GM19238 (cell line): ENCODE measurements around the gene SPINT2.
"Not testable (repeated sequence)": the region's sequence is repeated elsewhere in the genome, so short reads cannot be mapped to it uniquely, and the experiment has no call there.

ENCODE experiments used
- DNase-seq: peaks from one replicate; pipeline ENCODE4 v3.0.0; 2011; ENCODE audit warnings: low spot score; ENCODE audit not compliant: insufficient read length

Gene SPINT2

DNA sequence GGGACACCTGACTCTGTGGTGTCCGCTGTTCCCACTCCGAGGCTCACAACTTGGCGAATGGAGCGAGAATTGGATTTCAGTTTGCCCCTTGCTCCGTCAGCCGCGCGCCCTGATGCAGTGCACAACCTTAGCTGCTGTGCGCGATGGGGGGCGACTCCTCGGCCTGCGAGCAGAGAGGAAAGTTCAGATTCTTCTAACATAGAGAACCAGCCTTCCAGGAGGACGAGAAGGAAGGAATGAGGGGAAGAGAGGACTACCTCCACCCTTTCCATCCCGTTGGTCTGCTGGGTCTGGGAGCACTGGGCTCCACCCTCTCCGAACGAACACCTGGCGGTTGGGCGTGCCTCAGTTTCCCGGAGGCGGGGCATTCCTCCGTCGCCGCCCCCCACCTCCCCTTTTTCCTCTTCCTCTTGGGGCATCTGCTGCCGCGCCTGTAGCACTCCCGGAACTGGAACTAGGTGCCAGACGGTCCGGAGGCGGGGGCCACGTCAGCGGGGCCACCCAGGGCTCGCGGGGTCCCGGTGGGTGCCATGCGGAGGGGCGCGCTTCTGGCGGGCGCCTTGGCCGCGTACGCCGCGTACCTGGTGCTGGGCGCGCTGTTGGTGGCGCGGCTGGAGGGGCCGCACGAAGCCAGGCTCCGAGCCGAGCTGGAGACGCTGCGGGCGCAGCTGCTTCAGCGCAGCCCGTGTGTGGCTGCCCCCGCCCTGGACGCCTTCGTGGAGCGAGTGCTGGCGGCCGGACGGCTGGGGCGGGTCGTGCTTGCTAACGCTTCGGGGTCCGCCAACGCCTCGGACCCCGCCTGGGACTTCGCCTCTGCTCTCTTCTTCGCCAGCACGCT, 55.3 kb downstream of the SPINT2 start, which contains the start of gene KCNK6:
TSS of gene KCNK6 (plus strand) at position 425 of the 838 bp plus-strand sequence. CDS start at position 531, 106 bp downstream.
- DNase-seq: no peak

- DNase-seq: no peak
Observed at GRCh38 chr19:38320969-38321339, 56.6 kb downstream of the SPINT2 start.

DNA sequence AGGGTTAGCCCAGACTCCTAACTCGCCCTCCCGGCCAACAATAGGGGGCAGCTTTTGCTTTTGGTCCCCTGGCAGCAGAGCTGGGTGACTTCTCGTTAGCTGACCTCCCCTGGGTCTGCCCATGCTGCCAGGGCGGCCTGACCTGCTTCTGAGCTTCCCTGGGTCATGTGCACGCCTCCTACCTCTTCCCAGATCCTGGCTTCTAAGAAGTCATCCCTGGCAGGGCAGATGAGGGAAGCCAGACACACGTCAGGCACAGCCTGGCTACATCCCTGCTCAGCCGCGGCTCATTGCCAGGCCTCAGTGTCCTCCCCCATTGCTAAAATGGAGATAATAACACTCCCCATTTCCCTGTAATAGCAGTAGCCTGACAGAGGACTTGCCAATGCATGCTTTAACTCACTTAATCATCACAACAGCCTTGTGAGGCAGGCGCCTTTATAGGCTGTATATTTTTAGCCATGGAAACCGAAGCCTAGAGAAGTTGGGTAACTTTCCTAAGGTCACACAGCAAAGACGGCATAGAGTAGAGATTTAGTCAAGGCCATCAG, 57.3 kb downstream of the SPINT2 start:
- no peak for DNase-seq

- no peak for DNase-seq
Observed at GRCh38 chr19:38323291-38323690, 58.9 kb downstream of the SPINT2 start.

- DNase-seq: no peak
Observed at GRCh38 chr19:38324431-38324830, 60.1 kb downstream of the SPINT2 start.

DNA sequence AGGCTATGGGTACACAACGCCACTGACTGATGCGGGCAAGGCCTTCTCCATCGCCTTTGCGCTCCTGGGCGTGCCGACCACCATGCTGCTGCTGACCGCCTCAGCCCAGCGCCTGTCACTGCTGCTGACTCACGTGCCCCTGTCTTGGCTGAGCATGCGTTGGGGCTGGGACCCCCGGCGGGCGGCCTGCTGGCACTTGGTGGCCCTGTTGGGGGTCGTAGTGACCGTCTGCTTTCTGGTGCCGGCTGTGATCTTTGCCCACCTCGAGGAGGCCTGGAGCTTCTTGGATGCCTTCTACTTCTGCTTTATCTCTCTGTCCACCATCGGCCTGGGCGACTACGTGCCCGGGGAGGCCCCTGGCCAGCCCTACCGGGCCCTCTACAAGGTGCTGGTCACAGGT, 62.2 kb downstream of the SPINT2 start:
- no peak for DNase-seq

DNA sequence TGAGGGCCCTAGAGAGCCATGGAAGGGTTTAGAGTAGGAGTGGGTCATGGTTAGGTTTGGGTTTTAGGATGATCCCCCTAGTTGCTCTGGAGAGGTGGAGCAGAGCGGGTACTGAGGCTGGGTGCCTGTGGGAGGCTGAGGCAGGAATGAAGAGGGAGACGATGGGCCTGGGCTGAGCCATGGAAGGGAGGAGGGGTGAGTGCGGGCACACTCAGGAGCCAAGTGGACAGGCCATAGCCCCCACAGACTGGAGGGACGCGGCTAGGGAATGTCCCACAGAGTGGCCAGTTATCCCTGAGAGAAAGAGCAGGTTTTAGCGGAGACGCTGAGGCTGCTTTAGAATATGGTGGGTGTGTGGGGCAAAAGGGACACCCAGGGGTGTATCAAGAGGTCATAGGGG, 65.3 kb downstream of the SPINT2 start:
- no peak for DNase-seq

DNA sequence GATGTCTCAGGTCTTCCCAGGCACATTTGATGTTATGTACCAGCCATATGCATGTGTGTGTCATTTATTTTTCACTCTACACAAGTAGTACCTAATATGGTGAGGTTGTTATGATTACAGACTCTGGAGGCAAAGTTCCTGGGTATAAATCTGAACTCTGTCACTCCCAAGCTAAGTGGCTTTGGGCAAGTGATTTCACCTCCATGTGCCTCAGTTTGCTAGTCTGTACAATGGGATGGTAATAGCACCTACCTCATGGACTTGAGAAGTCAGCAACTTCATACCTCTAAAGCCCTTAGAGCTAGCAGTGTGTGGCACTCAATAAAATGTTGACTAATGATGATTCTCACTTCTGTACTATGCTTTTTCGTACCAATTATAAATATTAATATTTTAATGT, 67.4 kb downstream of the SPINT2 start:
- no peak for DNase-seq

GRCh38 chr19:38333245-38333644, 68.9 kb downstream of the SPINT2 start:
- no peak for DNase-seq

DNA sequence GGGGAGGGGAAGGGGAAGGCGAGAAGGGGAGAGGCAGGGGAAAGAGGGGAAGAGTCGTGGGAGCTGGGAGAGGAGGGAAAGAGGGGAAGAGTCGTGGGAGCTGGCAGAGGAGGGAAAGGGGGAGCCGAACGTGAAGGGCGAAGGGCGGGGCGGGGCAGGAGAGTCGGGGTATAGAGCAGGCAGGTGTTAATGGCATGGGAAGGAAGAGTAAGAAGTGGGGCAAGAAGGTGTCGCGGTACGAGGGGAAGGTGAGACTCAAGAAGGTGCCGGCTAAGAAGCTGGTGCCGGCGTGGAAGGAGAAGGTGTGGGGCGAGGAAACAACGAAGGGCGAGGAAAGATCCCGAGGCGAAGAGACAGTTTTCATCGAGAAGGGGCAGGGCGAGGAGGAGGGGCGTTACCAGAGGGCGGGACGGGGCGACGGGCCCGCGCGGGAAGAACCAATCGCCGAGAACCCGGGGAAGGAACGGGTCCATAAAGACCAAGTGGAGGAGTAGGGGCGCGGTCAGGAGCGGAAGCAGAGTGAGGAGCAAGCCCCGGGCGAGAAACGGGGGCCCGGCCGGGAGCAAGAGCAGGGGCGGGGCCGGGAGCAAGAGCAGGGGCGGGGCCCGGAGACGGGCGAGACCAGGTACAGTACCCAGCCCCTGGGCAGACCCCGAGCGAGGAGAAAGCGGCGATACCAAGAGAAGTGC, 71.7 kb downstream of the SPINT2 start:
- DNase-seq: peak; percentile 95

DNA sequence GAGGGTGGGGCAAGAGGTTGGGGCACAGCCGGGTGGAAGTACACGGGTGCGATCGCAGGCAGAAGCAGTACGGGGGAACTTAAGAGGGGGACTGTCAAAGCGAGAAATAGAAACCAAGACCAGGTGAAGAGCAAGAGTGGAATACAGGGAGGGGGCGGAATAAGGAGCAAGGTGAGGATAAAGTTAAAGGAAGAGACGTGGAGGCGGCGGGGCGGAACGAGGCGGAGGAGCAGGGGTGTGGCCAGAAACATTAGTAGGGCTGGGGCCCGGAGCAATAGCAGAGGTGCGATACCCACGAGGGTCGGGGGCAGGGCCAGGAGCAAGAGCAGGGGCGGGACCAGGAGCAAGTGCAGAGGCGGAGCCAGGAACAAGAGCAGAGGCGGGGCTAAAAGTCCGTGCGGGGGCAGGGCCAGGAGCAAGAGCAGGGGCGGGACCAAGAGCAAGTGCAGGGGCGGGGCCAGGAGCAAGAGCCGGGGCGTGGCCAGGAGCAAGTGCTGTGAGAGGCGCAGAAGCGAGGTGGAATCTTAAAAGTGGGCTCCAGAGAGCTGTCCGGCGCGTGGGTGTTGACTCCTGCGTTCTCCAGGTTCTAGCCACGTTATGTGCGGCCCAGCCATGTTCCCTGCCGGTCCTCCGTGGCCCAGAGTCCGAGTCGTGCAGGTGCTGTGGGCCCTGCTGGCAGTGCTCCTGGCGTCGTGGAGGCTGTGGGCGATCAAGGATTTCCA, 72.4 kb downstream of the SPINT2 start:
- peak; percentile 76 for DNase-seq

DNA sequence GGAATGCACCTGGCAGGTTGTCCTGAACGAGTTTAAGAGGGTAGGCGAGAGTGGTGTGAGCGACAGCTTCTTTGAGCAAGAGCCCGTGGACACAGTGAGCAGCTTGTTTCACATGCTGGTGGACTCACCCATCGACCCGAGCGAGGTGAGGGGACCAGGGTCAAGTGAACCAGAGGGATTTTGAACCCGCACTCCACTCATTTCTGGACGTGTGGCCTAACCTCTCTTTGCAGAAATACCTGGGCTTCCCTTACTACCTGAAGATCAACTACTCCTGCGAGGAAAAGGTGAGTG, 72.9 kb downstream of the SPINT2 start:
- DNase-seq: no peak

DNA sequence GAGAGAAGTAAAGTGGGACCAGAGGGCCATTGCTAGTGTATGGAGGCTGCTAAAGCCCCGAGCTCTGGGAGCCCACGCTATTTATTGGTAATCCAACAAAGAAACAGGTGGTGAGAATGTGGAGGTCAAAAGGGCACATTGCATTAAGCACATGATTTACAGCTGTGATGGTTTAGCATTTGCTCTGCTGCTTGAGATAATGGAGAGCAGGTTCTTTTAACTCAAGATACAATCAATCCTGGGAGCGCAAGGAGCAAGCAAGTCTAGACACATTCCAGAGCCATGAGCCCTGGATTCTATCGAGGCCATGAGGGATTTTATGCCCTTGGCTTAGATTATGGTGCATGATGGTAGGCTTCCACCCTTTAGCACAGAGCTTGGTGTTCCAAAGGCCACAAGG, 74.6 kb downstream of the SPINT2 start:
- not testable (repeated sequence) for DNase-seq

DNA sequence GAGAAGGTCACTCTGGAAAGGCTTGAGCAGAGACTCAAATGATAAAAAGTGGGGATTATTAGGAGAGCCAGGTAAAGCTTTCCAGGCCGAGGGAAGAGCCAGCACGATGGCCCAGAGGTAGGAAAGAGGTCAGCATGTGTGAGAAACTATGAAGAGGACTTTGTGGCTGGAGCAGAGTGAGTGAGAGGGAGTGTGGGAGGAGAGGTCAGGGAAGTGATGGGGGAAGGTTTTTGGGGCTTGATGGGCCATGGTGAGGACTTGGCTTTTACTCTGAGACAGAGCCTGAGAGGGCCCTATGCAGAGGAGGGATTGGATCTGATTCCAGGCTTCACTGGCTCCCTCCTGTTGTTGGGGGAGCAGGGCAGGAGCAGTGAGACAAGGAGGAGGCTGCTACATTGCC, 76.6 kb downstream of the SPINT2 start:
- DNase-seq: no peak
